Endothelial cell (in vitro differentiated cells): ENCODE data around the gene OR6T1. TPM values are rescaled to one million over a fixed set of nuclear protein-coding genes. Genes with fewer than 3 reads are reported as not detected.

Experiments
- DNase-seq: peaks from one replicate; pipeline ENCODE4 v3.0.0; 2021; ENCODE audit warnings: low spot score
- H3K27ac Mint-ChIP-seq: one replicate; pipeline ENCODE4 v1.8.0; 2021; ENCODE audit warnings: mixed read lengths, inconsistent platforms; ENCODE audit not compliant: unreplicated experiment
- H3K27me3 Mint-ChIP-seq: one replicate; pipeline ENCODE4 v1.8.0; 2021; ENCODE audit warnings: mild to moderate bottlenecking, moderate library complexity, mixed read lengths, inconsistent platforms; ENCODE audit not compliant: unreplicated experiment
- H3K36me3 Mint-ChIP-seq: one replicate; pipeline ENCODE4 v1.8.0; 2021; ENCODE audit warnings: mild to moderate bottlenecking, low read depth, mixed read lengths, inconsistent platforms; ENCODE audit not compliant: unreplicated experiment
- H3K4me1 Mint-ChIP-seq: one replicate; pipeline ENCODE4 v1.8.0; 2021; ENCODE audit warnings: mild to moderate bottlenecking, mixed read lengths, inconsistent platforms; ENCODE audit not compliant: unreplicated experiment
- H3K4me3 Mint-ChIP-seq: one replicate; pipeline ENCODE4 v1.8.0; 2021; ENCODE audit warnings: mild to moderate bottlenecking, mixed read lengths, inconsistent platforms; ENCODE audit not compliant: unreplicated experiment
- H3K9me3 Mint-ChIP-seq: one replicate; pipeline ENCODE4 v1.8.0; 2021; ENCODE audit warnings: mixed read lengths, inconsistent platforms; ENCODE audit not compliant: unreplicated experiment
- CTCF ChIP-seq: fragments of 200-600 bp; sonication (generic); IDR thresholded peaks from one replicate; pipeline ENCODE4 v1.5.0; 2021; ENCODE audit warnings: antibody characterized with exemption; ENCODE audit not compliant: unreplicated experiment
- total RNA-seq: library from RNA; stranded (reverse); fragmentation: NEBNext Ultra II Directional; extraction: Animal tissue kit (Norgen Biotek cat#: 25700); gene quantifications from one replicate; pipeline ENCODE4 v1.2.1, GENCODE V29; 2021; ENCODE audit not compliant: unreplicated experiment

OR6T1 gene
- total RNA-seq, 1 donor from 2014 or later: not detected

- no peak for DNase-seq
- H3K4me3 Mint-ChIP-seq: no peak overlapping the region
- H3K27me3 Mint-ChIP-seq: no peaks in the 10 kb centered on the region
- H3K9me3 Mint-ChIP-seq: no peaks in the 10 kb centered on the region
- H3K4me1 Mint-ChIP-seq: no peaks in the 10 kb centered on the region
- no peak for TF ChIP-seq CTCF
- H3K36me3 Mint-ChIP-seq: no peaks in the 10 kb centered on the region
- no peak overlapping the region for H3K27ac Mint-ChIP-seq
Measured at GRCh38 chr11:123899792-123900191, 43.8 kb downstream of the OR6T1 start.

Other genes with a start within 250 kb of the OR6T1 start
- 13.8 TPM for gene ZNF202, start 202.2 kb downstream of the OR6T1 start, total RNA-seq
- gene OR6X1, start 189.3 kb downstream of the OR6T1 start, total RNA-seq: not detected
- gene OR6M1, start 137.5 kb downstream of the OR6T1 start, total RNA-seq: not detected
- not detected for gene TMEM225, start 58.2 kb downstream of the OR6T1 start, total RNA-seq
- gene OR8D4, start 41.7 kb downstream of the OR6T1 start, total RNA-seq: not detected
- not detected for gene OR4D5, start 4.2 kb downstream of the OR6T1 start, total RNA-seq
- not detected for gene OR10S1, start 33.9 kb upstream of the OR6T1 start, total RNA-seq
- not detected for gene OR10G6, start 51.3 kb upstream of the OR6T1 start, total RNA-seq
- not detected for gene OR10G4, start 69.2 kb upstream of the OR6T1 start, total RNA-seq
- not detected for gene OR10G9, start 79.2 kb upstream of the OR6T1 start, total RNA-seq
- gene OR10G8, start 83.0 kb upstream of the OR6T1 start, total RNA-seq: not detected
- gene OR10G7, start 97.5 kb upstream of the OR6T1 start, total RNA-seq: not detected
- gene VWA5A, start 171.6 kb upstream of the OR6T1 start, total RNA-seq: 64.5 TPM
- gene OR10D3, start 239.5 kb upstream of the OR6T1 start, total RNA-seq: 0.67 TPM